Trophoblast cell (in vitro differentiated cells and primary cell): ENCODE data around the gene HIVEP3.
A peak's percentile ranks its signal among the peaks of the same experiment; 100 is the strongest.

ENCODE experiments used
- DNase-seq, 2 donors: peaks; one replicate each; pipeline ENCODE4 v3.0.0-alpha.2; 2016
- H2AFZ ChIP-seq: 2 replicates; pipeline ENCODE4 v1.6.1; 2013; ENCODE audit warnings: low read length, moderate library complexity, mild to moderate bottlenecking; ENCODE audit not compliant: insufficient read depth, poor library complexity
- H2AK5ac ChIP-seq: 2 replicates; pipeline ENCODE4 v1.6.1; 2013; ENCODE audit warnings: mild to moderate bottlenecking, low read length
- H2BK120ac ChIP-seq: 2 replicates; pipeline ENCODE4 v1.6.1; 2013; ENCODE audit warnings: low read length, mild to moderate bottlenecking, moderate library complexity; ENCODE audit not compliant: insufficient read depth, poor library complexity
- H2BK12ac ChIP-seq: 2 replicates; pipeline ENCODE4 v1.6.1; 2013; ENCODE audit warnings: mild to moderate bottlenecking, low read length, moderate library complexity
- H2BK5ac ChIP-seq: 2 replicates; pipeline ENCODE4 v1.6.1; 2013; ENCODE audit warnings: low read length, low read depth, moderate library complexity, mild to moderate bottlenecking; ENCODE audit not compliant: poor library complexity
- H3K14ac ChIP-seq: 2 replicates; pipeline ENCODE4 v1.6.1; 2013; ENCODE audit warnings: mild to moderate bottlenecking, low read length
- H3K18ac ChIP-seq: 2 replicates; pipeline ENCODE4 v1.6.1; 2013; ENCODE audit warnings: mild to moderate bottlenecking, low read length
- H3K23ac ChIP-seq: 2 replicates; pipeline ENCODE4 v1.6.1; 2013; ENCODE audit warnings: low read length
- H3K27ac ChIP-seq: 2 replicates; pipeline ENCODE4 v1.5.1; 2013; ENCODE audit warnings: low read depth, mild to moderate bottlenecking, inconsistent platforms, low read length, moderate library complexity
- H3K27me3 ChIP-seq: 2 replicates; pipeline ENCODE4 v1.6.1; 2013; ENCODE audit warnings: inconsistent platforms, mild to moderate bottlenecking, low read length, moderate library complexity; ENCODE audit not compliant: insufficient read depth
- H3K36me3 ChIP-seq, 2 experiments: 1 replicate in 1 of 2; 2 replicates in 1 of 2; pipeline ENCODE4 v1.6.1; 2013; ENCODE audit warnings: low read length in 2 of 2, mild to moderate bottlenecking in 2 of 2, moderate library complexity in 1 of 2; ENCODE audit not compliant: insufficient read depth in 2 of 2, control insufficient read depth in 1 of 2
- H3K4ac ChIP-seq: 2 replicates; pipeline ENCODE4 v1.6.1; 2013; ENCODE audit warnings: low read depth, mild to moderate bottlenecking, low read length, moderate library complexity
- H3K4me1 ChIP-seq, 2 experiments: 1 replicate in 1 of 2; 2 replicates in 1 of 2; pipeline ENCODE4 v1.6.1; 2013; ENCODE audit warnings: low read length in 2 of 2, mild to moderate bottlenecking in 2 of 2, moderate library complexity in 1 of 2; ENCODE audit not compliant: insufficient read depth in 2 of 2, control insufficient read depth in 1 of 2
- H3K4me2 ChIP-seq: 2 replicates; pipeline ENCODE4 v1.6.1; 2013; ENCODE audit warnings: inconsistent platforms, mild to moderate bottlenecking, low read length, moderate library complexity
- H3K4me3 ChIP-seq: 2 replicates; pipeline ENCODE4 v1.5.1; 2013; ENCODE audit warnings: mild to moderate bottlenecking, low read depth, low read length, inconsistent platforms
- H3K79me1 ChIP-seq: one replicate; pipeline ENCODE4 v1.6.1; 2013; ENCODE audit warnings: low read length
- H3K79me2 ChIP-seq: 2 replicates; pipeline ENCODE4 v1.6.1; 2013; ENCODE audit warnings: low read length, mild to moderate bottlenecking; ENCODE audit not compliant: control insufficient read depth, insufficient read depth, poor library complexity
- H3K9ac ChIP-seq: 2 replicates; pipeline ENCODE4 v1.6.1; 2013; ENCODE audit warnings: mild to moderate bottlenecking, low read length
- H3K9me3 ChIP-seq: 2 replicates; pipeline ENCODE4 v1.6.1; 2013; ENCODE audit warnings: low read depth, mild to moderate bottlenecking, control low read depth, inconsistent platforms, low read length; ENCODE audit not compliant: insufficient read depth
- H4K12ac ChIP-seq: 2 replicates; pipeline ENCODE4 v1.6.1; 2013; ENCODE audit warnings: low read depth, mild to moderate bottlenecking, low read length, moderate library complexity
- H4K8ac ChIP-seq: 2 replicates; pipeline ENCODE4 v1.6.1; 2013; ENCODE audit warnings: low read depth, mild to moderate bottlenecking, low read length, moderate library complexity
- H4K91ac ChIP-seq: one replicate; pipeline ENCODE4 v1.6.1; 2013; ENCODE audit warnings: low read depth, mild to moderate bottlenecking, low read length, moderate library complexity
- WGBS: extraction: QIAGEN DNeasy Blood & Tissue Kit; methylation state at CpG from one replicate; pipeline ENCODE4 v1.1.7; 2013; ENCODE audit warnings: missing lambda C conversion rate; ENCODE audit not compliant: insufficient read length, insufficient coverage; ENCODE audit errors: extremely low coverage; 5-methylcytosine and 5-hydroxymethylcytosine counted together

HIVEP3 gene

GRCh38 chr1:41612953-41613352 lies 305.8 kb downstream of the HIVEP3 start:
- no peak overlapping the region for H3K4ac ChIP-seq
- WGBS, result no CpG with 5 or more reads among the region's 9 CpGs
- no peak overlapping the region for H4K91ac ChIP-seq
- no peak overlapping the region for H2AFZ ChIP-seq
- H4K8ac ChIP-seq, result no peak overlapping the region
- no peaks in the 10 kb centered on the region for H3K79me2 ChIP-seq
- H3K18ac ChIP-seq, result no peak overlapping the region
- peaks cover 0 to 2% of the 10 kb centered on the region in 2 experiments for H3K4me1 ChIP-seq
- peaks cover 2% of the 10 kb centered on the region for H3K9me3 ChIP-seq
- no peak overlapping the region for H3K27ac ChIP-seq
- H3K14ac ChIP-seq, result no peak overlapping the region
- no peak overlapping the region for H3K9ac ChIP-seq
- H3K23ac ChIP-seq, result no peak overlapping the region
- no peak for DNase-seq
- no peak overlapping the region for H4K12ac ChIP-seq
- no peaks in the 10 kb centered on the region for H3K36me3 ChIP-seq
- H2BK12ac ChIP-seq, result no peak overlapping the region
- no peak overlapping the region for H2BK5ac ChIP-seq
- H3K4me3 ChIP-seq, result no peak overlapping the region
- H3K4me2 ChIP-seq, result no peak overlapping the region
- H3K79me1 ChIP-seq, result no peaks in the 10 kb centered on the region
- H2BK120ac ChIP-seq, result no peak overlapping the region
- H3K27me3 ChIP-seq, result no peaks in the 10 kb centered on the region
- no peak overlapping the region for H2AK5ac ChIP-seq

GRCh38 chr1:41611932-41612450 lies 306.7 kb downstream of the HIVEP3 start:
- no CpG with 5 or more reads among the region's 6 CpGs for WGBS

DNA sequence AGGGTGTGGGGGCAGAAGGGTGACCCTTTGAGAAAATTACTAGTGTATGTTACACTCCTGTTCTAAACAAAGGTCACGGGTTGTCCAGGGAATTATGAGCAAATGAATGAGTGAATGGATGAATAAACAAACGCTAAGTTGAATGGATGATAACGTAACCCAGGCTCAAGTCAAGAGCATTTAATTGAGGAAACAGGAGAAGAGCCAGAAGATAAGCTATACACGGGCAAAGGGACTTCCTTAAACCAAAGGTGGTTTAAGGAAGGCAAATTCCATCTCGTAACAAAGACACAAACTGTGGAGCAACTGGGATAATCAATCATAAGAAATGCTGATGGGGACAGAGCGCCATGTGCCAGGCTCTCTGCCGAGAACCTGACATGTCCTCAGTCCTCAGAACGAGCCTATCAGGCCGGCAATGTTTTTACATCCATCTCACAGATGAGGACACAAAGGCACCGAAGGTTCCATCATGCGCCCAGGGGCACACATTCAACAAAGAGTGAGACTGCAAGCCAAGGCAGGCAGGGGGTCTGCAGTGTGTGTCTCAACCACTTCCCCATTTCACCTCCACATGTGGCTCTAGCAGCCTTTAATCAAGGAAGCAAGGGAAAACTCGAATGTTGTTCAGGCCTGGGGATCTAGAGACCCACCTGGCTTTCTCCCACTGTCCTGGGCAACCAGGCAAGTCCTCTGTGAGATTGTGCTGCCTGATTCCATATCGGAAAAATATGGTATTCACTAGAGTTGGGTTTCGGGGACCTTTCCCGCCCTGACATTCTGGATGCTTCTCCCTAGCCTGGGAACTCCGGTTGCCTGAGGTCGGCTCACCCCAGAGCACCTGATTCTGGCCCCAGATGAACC lies 307.4 kb downstream of the HIVEP3 start:
- Histone ChIP-seq H3K4ac (no peak overlapping the region), H3K14ac (no peak overlapping the region), H2AFZ (no peak overlapping the region), H4K91ac (no peak overlapping the region), H3K18ac (no peak overlapping the region), H3K36me3 (no peaks in the 10 kb centered on the region), H3K27ac (no peak overlapping the region), H3K27me3 (no peaks in the 10 kb centered on the region), H2AK5ac (no peak overlapping the region), H2BK12ac (no peak overlapping the region), H3K4me3 (no peak overlapping the region), H3K9ac (no peak overlapping the region), H3K23ac (no peak overlapping the region), H2BK120ac (no peak overlapping the region), H3K79me2 (no peaks in the 10 kb centered on the region), H3K4me1 (peaks cover 0 to 2% of the 10 kb centered on the region in 2 experiments), H3K4me2 (no peak overlapping the region), H4K12ac (no peak overlapping the region), H2BK5ac (no peak overlapping the region), H3K79me1 (no peaks in the 10 kb centered on the region), H4K8ac (no peak overlapping the region), H3K9me3 (peaks cover 2% of the 10 kb centered on the region)
- DNase-seq, result no peak
- no CpG with 5 or more reads among the region's 17 CpGs for WGBS

More at GRCh38 chr1:41611932-41612450, 306.7 kb downstream of the HIVEP3 start:
- no peak overlapping the region for H3K18ac ChIP-seq
- no peaks in the 10 kb centered on the region for H3K27me3 ChIP-seq
- H2AFZ ChIP-seq, result no peak overlapping the region
- H3K23ac ChIP-seq, result no peak overlapping the region
- H4K8ac ChIP-seq, result no peak overlapping the region
- no peaks in the 10 kb centered on the region for H3K36me3 ChIP-seq
- no peak overlapping the region for H3K4me3 ChIP-seq
- no peaks in the 10 kb centered on the region for H3K79me1 ChIP-seq
- peaks cover 2% of the 10 kb centered on the region for H3K9me3 ChIP-seq
- H3K79me2 ChIP-seq, result no peaks in the 10 kb centered on the region
- H3K9ac ChIP-seq, result no peak overlapping the region
- no peak overlapping the region for H3K4me2 ChIP-seq
- H3K4ac ChIP-seq, result no peak overlapping the region
- peaks cover 0 to 2% of the 10 kb centered on the region in 2 experiments for H3K4me1 ChIP-seq
- H4K91ac ChIP-seq, result no peak overlapping the region
- H2BK5ac ChIP-seq, result no peak overlapping the region
- no peak overlapping the region for H3K27ac ChIP-seq
- no peak overlapping the region for H3K14ac ChIP-seq
- DNase-seq, result no peak
- H2BK120ac ChIP-seq, result no peak overlapping the region
- no peak overlapping the region for H2AK5ac ChIP-seq
- no peak overlapping the region for H4K12ac ChIP-seq
- H2BK12ac ChIP-seq, result no peak overlapping the region

DNA sequence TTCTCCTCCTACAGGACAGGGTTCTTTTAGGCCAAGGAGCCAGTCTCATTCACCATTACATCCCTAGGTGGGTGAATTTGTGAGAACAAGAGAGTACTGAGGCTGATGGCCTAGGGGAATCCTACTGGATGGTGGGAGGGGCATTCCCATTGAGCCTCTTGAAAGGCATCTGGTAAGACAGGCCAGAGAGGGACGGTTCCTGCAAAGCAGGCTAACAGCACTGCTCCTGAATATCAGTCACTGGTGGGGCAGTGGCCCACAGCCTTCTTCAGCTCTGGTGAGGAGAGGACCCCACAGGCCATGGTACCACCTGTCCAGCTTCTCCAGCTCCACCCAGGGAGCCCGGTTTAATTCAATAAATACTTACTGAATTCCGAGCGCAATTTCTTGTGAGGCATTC lies 308.4 kb downstream of the HIVEP3 start:
- no peak overlapping the region for H3K23ac ChIP-seq
- H2BK120ac ChIP-seq, result no peak overlapping the region
- no peak overlapping the region for H2BK12ac ChIP-seq
- no peak overlapping the region for H2AFZ ChIP-seq
- no peaks in the 10 kb centered on the region for H3K79me1 ChIP-seq
- no peak overlapping the region for H4K12ac ChIP-seq
- H3K9me3 ChIP-seq, result peaks cover 2% of the 10 kb centered on the region
- no peak overlapping the region for H4K91ac ChIP-seq
- no peak overlapping the region for H4K8ac ChIP-seq
- H3K18ac ChIP-seq, result no peak overlapping the region
- H3K14ac ChIP-seq, result no peak overlapping the region
- H2BK5ac ChIP-seq, result no peak overlapping the region
- H3K4me2 ChIP-seq, result no peak overlapping the region
- no peaks in the 10 kb centered on the region for H3K27me3 ChIP-seq
- no peak overlapping the region for H2AK5ac ChIP-seq
- no peak overlapping the region for H3K27ac ChIP-seq
- no peak overlapping the region for H3K9ac ChIP-seq
- WGBS, result no CpG with 5 or more reads among the region's 4 CpGs
- no peaks in the 10 kb centered on the region for H3K36me3 ChIP-seq
- peaks cover 0 to 2% of the 10 kb centered on the region in 2 experiments for H3K4me1 ChIP-seq
- H3K4me3 ChIP-seq, result no peak overlapping the region
- no peak overlapping the region for H3K4ac ChIP-seq
- no peaks in the 10 kb centered on the region for H3K79me2 ChIP-seq
- DNase-seq, result peak in 1 of 2 donors; percentile 46
